ENCODE data around the gene RSPO4. TPM values are rescaled to one million over a fixed set of nuclear protein-coding genes. Genes with fewer than 3 reads are reported as not detected.

RSPO4 gene
- total RNA-seq, 2 donors from 2014 or later: 3.8 to 7.6 TPM

- Histone ChIP-seq H3K36me3 (ENCODE audit: control insufficient read depth, insufficient read depth, low read length) (no peaks in the 10 kb centered on the region), H3K27ac (ENCODE audit: low read depth, low read length) (no peak overlapping the region), H3K9me3 (ENCODE audit: control insufficient read depth, low read length) (no peaks in the 10 kb centered on the region), H3K9ac (ENCODE audit: extremely low read depth, low read length, poor library complexity, severe bottlenecking) (no peak overlapping the region), H3K4me1 (ENCODE audit: control insufficient read depth, insufficient read depth, low read length) (no peaks in the 10 kb centered on the region), H3K4me3 (ENCODE audit: low read length) (no peak overlapping the region), H3K27me3 (ENCODE audit: control insufficient read depth, insufficient read depth, low read length, poor library complexity, severe bottlenecking) (no peaks in the 10 kb centered on the region)
- TF ChIP-seq CTCF (conservative IDR thresholded peaks at IDR 0.05): peak; percentile 50
- no peak overlapping the region for H3K4me3 Mint-ChIP-seq
- H3K4me1 Mint-ChIP-seq: peaks cover 16% of the 10 kb centered on the region
- 100% methylated on average over 1 of the region's 1 CpG; no CpG with 5 or more reads in 1 of the 2 experiments for WGBS, 2 experiments (ENCODE audit: insufficient coverage in 1 of 2, insufficient read length in 1 of 2)
- no peak overlapping the region for H3K27ac Mint-ChIP-seq
- H3K9me3 Mint-ChIP-seq: no peaks in the 10 kb centered on the region
- peaks cover 6% of the 10 kb centered on the region for H3K27me3 Mint-ChIP-seq (ENCODE audit: insufficient read depth)
- H3K36me3 Mint-ChIP-seq (ENCODE audit: low read depth): no peaks in the 10 kb centered on the region
- no peak for DNase-seq
Observed at GRCh38 chr20:957544-957943, 44.6 kb downstream of the RSPO4 start.

DNA sequence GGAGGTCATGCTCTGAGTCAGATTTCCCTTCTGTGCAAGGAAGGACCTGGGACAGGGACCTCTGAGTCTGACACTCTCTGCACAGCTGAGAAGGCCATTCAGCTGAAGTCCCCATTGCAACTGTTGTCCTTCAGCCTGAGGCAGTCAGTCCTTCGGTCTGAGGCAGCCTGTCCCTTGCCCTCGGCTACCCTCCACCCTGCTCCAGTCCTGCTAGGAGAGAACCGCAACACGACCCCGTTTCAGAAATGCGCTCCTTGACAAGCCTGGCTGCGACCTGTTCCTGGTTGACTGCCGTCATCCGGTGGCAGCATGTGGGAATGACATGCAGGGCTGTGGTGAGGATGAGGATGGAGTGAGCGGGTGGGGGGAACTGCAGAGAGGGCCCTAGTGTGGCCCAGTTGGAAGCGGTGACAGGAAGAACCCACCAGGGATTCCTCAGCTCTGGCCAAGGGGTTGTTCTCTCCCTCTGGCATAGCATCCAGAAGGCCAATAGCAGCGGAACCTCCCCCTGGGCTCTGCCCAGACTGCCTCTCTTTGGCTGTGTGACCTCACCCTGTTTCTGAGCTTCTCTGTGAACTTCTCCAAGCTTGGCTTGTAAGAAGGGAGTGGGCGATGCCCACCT is 45.7 kb downstream of the RSPO4 start:
- Mint-ChIP-seq H3K36me3 (ENCODE audit: low read depth) (no peaks in the 10 kb centered on the region), H3K27me3 (ENCODE audit: insufficient read depth) (peaks cover 14% of the 10 kb centered on the region)
- WGBS, 2 experiments (ENCODE audit: insufficient coverage in 1 of 2, insufficient read length in 1 of 2): 0 to 19% methylated on average over 3 to 13 of the region's 13 CpGs

DNA sequence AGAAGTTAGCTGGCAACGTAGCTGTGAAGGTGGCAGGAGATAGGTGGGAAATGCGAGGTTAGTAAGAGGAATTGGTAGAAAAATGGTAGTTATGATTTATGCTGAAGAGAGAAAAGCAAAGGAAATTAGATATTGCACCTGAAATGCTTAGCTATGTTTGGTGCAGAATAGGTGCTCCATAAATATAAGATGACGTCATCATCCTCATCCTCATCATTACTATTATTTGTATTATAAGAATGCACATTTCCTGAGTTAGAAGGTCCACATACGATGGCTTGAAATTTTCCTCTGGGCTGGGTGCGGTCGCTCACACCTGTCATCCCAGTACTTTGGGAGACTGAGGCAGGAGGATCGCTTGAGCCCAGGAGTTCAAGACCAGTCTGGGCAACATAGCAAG is 46.5 kb downstream of the RSPO4 start:
- H3K9me3 Mint-ChIP-seq: no peaks in the 10 kb centered on the region
- H3K27me3 Mint-ChIP-seq (ENCODE audit: insufficient read depth): peaks cover 14% of the 10 kb centered on the region
- no peak for DNase-seq
- no peak overlapping the region for H3K27ac Mint-ChIP-seq
- H3K4me3 Mint-ChIP-seq: no peak overlapping the region
- TF ChIP-seq CTCF (conservative IDR thresholded peaks at IDR 0.05): no peak
- Histone ChIP-seq H3K4me3 (ENCODE audit: low read length) (no peak overlapping the region), H3K27me3 (ENCODE audit: control insufficient read depth, insufficient read depth, low read length, poor library complexity, severe bottlenecking) (no peaks in the 10 kb centered on the region), H3K9ac (ENCODE audit: extremely low read depth, low read length, poor library complexity, severe bottlenecking) (no peak overlapping the region), H3K36me3 (ENCODE audit: control insufficient read depth, insufficient read depth, low read length) (no peaks in the 10 kb centered on the region), H3K9me3 (ENCODE audit: control insufficient read depth, low read length) (no peaks in the 10 kb centered on the region), H3K27ac (ENCODE audit: low read depth, low read length) (no peak overlapping the region), H3K4me1 (ENCODE audit: control insufficient read depth, insufficient read depth, low read length) (no peaks in the 10 kb centered on the region)
- 94 to 95% methylated on average over 6 of the region's 7 CpGs for WGBS, 2 experiments (ENCODE audit: insufficient coverage in 1 of 2, insufficient read length in 1 of 2)
- H3K4me1 Mint-ChIP-seq: peaks cover 16% of the 10 kb centered on the region
- no peaks in the 10 kb centered on the region for H3K36me3 Mint-ChIP-seq (ENCODE audit: low read depth)

More for the DNA sequence above, 45.7 kb downstream of the RSPO4 start:
- no peak overlapping the region for H3K27ac ChIP-seq (ENCODE audit: low read depth, low read length)
- peak; percentile 99 for TF ChIP-seq CTCF (conservative IDR thresholded peaks at IDR 0.05)
- H3K4me3 Mint-ChIP-seq: no peak overlapping the region
- peaks cover 16% of the 10 kb centered on the region for H3K4me1 Mint-ChIP-seq
- H3K9me3 Mint-ChIP-seq: no peaks in the 10 kb centered on the region
- H3K27me3 ChIP-seq (ENCODE audit: control insufficient read depth, insufficient read depth, low read length, poor library complexity, severe bottlenecking): no peaks in the 10 kb centered on the region
- no peaks in the 10 kb centered on the region for H3K36me3 ChIP-seq (ENCODE audit: control insufficient read depth, insufficient read depth, low read length)
- H3K27ac Mint-ChIP-seq: no peak overlapping the region
- no peaks in the 10 kb centered on the region for H3K9me3 ChIP-seq (ENCODE audit: control insufficient read depth, low read length)
- no peak overlapping the region for H3K9ac ChIP-seq (ENCODE audit: extremely low read depth, low read length, poor library complexity, severe bottlenecking)
- peak; percentile 95 for DNase-seq
- no peak overlapping the region for H3K4me3 ChIP-seq (ENCODE audit: low read length)
- no peaks in the 10 kb centered on the region for H3K4me1 ChIP-seq (ENCODE audit: control insufficient read depth, insufficient read depth, low read length)

All from endodermal cell (in vitro differentiated cells).